GM11168 (cell line): ENCODE data around the gene C17orf75.

Source experiments
- in situ Hi-C: fragments of 300-500 bp; cut with MboI; formaldehyde crosslinking; loops from one replicate; pipeline ENCODE4 v1.12.0; 2022; ENCODE audit warnings: low sequenced_read_pairs; ENCODE audit not compliant: unreplicated experiment

Gene C17orf75

DNA sequence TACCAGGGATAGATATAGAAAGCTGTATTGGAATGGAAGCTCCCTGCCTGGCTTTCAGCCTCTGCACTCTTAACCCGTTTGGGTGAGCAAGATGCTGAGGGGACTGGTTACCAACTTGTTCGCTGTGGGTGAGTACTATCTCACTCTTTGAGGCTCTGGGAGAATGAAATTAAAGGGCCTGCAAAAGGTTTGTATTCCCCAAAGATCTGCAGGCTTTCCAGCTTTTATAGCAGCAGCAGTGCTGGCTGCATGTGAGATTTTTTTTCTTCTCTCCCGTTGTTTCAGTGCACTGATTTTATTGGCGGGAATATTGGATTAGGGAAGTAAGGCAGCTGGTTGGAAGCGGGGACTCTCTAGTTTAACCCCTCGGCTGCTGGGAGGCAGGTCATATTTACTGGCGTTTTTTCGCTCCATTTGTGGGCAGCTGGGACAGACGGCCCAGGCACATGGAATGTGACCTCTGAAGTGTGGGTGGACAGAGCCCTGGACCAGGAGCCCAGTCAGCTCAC, 30.9 kb downstream of the C17orf75 start:
- in situ Hi-C loops: loop anchor here (10.0 kb wide), 1 partner anchor 46 kb away; the partner anchor contains the start of gene RHBDL3

DNA sequence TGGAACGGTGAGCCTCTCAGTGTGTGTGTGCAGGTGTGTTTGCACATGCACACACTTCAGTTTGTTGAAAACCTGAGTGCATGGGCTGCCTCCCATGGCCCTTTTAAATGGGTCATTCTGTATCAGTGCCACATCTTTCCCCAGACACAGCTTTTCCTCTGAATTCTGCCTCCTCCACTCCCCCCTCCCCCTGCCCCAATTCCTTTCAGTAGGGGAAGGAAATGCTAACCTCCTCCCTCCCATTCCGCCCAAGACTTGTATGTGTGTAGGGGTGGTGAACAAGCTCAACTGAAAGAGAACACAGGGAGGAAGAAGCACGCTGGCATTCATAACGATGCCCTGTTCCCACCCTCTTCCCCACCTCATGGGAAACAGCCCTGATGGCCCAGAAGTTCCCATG, 34.3 kb downstream of the C17orf75 start:
- in situ Hi-C loops: no loop called here

DNA sequence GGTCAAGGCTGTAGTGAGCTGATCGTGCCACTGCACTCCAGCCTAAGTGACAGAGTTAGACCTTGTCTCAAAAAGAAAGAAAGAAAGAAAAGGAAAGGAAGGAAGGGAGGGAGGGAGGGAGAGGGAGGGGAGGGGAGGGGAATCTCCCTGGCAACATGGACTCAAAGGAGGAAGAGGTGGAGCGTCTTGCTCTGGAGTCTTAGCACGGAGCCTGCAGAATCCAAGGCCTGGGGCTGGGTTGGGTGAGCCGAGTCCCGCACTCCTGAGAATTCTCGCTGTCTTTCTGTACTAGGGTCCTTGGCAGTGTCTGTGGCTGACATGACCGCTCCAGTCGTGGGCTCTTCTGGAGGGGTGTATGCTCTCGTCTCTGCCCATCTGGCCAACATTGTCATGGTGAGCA, 36.9 kb downstream of the C17orf75 start:
- in situ Hi-C loops: no loop called here

DNA sequence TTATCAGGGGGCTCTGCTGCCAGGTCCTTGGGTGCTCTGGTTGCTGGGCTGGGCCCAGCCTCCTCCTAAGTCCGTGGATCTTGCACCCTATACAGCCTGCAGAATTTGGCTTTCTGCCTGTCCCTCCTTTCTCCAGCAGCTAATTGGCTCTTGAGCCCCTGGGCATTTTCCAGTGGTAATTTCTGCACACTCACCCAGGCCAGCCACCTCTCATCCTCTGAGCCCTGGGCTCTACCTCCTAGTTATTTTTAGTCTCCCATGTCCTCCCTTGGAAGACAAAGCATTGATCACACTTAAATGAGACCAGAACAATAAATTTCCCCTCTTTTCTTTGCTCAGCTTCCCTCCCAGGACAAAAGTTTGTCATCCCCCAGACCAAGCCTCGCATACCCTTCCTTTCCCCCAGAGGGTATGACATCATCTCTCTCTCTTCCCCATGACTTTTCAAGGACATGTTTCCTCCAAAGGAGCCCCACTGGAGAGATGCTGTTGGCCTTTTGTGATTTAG, 38.1 kb downstream of the C17orf75 start:
- in situ Hi-C loops: no loop called here

DNA sequence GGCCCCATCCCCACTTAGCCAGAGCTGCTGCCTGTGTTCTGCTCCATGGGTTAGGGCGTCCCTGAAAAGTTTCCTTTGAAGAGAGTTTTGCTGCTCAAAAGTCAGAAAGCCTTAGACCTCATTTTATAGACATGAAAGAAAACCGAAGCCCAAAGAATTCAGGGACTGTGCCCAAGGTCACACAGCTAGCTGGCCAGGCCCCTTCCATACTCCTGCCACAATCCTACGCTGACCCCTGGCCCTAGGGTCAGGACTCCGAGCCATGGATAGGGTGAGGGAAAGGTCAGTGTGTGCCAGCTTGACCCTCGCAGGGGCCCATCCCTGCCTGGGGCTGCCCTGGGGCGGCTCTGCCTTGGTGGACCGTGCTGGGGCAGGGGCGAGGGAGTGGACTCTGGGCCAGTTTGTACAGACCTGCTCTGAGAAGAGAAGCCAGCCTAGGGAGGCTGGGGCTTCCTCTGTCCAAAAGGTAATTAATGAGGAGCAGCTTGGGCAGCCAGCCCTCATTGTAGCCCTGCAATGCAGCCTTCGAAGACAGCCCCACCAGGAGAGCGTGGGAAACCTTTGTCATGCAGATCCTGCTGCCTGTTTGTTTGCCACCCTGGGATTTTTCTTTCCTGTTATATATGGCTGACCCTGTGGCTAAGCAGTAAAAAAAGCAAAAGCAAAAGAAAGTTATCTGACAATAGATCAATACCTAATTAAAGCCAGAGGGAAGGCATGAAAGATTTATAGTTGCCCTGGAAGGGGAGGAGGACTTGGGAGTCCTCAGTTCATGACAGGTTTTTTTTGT, 38.9 kb downstream of the C17orf75 start:
- in situ Hi-C loops: no loop called here

DNA sequence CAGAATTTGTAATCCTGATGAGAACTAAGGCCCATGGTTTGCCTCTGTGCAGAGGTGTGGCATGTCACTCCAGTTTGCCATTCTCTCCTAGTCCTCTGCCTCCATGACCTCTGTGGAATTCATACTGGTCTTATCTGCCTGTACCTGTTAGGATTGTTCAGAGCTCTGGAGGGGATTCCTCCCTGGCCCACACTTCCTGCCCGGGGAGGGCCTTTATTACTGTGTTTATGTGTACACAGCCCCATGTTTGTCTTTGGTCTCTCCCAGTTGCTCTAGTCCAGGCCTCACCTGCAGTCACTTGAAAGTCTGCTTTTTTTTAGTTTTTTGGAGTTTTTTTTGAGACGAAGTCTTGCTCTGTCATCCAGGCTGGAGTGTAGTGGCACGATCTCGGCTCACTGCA, 39.9 kb downstream of the C17orf75 start:
- in situ Hi-C loops: no loop called here

DNA sequence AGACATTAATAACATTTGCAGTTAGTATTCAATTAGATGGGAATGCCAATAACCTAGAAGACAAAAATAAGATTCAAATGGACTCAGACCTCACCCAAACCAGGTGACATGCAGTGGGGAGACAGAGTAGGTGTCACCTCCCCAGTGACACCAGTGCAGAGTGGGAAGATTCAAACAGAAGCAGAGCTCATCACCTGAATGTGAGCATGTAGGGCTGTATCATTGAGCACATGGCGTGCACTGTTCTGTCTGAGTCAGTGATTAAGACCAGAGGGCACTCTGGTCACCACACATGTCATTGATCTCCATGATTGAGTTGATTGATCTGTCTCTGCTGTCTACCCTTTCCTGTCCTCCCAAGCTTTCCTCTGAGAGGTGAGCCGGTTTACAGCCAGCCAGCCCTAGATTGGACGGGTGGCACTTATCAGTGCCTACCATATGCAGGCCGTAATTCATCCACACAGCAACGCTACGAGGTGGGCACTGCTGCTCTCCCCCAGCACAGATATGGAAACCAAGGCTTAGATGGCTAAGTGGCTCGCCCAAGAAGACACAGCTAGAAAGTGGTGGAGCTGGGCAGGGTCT, 42.3 kb downstream of the C17orf75 start:
- in situ Hi-C loops: no loop called here

DNA sequence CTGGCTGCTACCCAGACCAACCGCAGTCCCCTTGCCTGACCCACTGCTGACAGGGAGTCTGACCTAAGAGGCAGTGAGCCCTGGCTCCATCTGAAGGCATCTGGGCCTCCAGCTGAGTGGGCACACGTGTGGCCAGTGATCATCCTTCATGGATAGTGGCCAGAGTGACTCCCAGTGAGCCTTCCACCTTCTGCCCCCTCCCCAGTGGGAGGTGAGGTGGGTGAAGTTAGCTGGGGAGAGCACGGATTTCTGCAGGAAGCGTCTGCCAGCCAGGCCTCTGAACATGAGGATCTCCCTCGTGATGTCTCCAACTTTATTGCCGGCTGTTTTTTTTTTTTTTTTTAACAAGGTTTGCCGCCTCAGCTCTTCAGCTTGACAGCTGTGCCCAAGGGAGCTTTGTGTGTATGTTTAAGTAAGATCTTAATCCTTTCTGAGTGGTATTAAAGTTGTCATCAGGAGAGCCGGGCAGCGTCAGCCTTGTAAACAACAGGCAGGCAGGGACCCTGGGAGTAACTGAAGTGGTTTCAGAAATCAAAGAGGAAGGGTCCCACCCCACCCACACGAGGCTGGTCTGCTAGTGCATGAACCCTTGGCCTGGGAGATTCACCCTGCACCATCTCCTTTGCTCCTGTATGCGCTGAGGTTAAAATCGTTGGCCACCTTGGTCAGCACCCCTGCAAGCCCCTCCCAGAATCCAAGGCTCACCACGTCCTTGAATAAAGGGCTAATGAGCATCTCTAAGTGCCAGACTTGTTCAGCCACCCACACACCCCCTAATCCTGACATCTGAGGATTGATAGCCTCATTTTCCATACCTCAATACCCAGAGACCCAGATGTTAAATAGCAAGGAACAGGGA, 43.0 kb downstream of the C17orf75 start:
- in situ Hi-C loops: no loop called here

DNA sequence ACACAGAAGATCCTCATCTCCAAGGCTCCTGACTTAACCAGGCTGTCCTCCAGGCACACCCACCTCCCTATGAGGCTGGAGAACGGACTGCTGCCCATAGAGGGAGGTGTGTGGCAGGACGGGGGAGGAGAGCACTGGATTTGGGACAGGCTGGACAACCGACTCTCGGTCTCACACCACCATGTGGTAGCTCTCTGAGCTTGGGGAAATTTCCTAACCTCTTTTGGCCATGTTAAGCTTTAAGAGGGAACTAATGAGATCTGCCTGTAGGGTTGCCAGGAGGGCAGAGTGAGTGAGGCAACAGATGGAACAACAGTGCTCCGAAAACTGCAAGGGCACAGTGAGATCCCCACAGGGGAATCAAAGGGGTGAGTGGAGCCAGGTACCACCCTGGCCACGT, 43.7 kb downstream of the C17orf75 start:
- in situ Hi-C loops: no loop called here

DNA sequence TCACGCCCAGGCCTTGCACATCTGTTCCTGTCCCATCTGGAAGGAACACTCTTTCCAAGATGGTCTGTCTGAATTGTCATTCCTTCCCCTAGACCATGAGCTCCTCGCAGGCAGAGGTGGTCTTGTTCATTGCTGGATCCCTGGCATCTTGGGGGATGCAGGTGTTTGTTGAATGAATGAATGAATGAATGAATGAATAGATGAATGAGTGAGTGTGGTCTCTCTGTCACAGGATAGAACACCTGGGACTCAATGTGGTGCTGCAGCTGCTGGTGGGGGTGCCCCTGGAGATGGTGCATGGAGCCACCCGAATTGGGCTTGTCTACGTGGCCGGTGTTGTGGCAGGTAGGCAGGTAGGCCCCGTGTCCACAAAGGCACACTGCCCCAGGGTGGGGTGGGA, 44.1 kb downstream of the C17orf75 start:
- in situ Hi-C loops: no loop called here

DNA sequence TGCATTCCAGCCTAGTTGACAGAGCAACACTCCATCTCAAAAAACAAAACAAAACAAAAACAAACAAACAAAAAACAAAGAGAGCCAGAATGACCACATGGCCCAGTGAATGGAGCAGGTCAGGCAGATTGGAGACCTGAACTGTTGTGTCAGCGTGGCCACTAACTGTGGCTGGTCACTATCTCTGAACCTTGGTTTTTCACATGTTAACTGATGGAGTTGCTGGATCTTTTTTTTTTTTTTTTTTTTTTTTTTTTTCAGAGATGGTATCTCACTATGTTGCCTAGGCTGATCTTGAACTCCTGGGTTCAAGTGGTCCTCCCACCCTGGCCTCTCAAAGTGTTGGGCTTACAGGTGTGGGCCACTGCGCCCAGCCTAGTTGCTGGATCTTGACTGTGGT, 44.5 kb downstream of the C17orf75 start:
- in situ Hi-C loops: no loop called here

DNA sequence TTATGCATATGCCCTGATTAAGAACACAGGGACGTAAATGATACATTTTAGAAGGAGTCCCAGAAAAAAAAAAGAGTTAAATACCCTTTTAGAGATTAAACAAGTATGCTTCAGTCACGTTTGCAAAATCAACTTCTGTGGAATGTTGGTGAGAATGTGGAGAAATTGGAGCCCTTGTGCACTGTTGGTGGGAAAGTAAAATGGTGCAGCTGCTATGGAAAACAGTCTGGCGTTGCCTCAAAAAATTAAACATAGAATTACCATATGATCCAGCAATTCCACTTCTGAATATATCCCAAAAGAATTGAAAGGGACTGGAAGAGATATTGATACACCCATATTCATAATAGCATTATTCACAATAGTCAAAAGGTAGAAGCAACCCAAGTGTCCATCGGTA, 49.9 kb downstream of the C17orf75 start:
- in situ Hi-C loops: no loop called here

DNA sequence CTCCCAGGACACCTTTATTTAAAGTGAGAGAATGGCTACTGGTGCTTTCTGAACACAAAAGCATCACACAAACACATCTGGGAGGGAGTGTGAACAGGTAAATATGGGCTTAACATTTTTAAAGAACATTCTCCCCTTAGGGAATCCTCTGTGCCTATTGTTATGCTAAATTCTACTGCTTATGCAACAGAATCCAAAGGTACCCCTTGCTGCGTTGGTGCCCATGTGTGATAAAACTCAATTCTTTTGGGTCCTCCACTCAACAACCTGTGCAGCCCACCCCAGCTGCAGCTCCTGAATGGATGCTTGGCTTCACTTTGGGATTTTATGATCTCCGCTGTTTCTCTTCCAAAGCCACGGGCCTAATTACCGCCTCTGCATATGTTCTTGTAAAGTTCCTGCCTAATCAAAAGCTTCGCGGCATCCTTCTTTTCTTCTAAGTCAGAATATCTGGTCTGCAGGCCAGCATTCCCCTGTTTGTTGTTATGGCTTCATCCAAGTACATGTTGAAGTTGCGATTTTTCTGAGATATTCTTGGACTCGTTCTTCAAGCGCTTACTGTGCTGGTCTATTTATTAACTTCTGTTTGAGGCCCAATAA, 52.4 kb downstream of the C17orf75 start:
- in situ Hi-C loops: no loop called here

DNA sequence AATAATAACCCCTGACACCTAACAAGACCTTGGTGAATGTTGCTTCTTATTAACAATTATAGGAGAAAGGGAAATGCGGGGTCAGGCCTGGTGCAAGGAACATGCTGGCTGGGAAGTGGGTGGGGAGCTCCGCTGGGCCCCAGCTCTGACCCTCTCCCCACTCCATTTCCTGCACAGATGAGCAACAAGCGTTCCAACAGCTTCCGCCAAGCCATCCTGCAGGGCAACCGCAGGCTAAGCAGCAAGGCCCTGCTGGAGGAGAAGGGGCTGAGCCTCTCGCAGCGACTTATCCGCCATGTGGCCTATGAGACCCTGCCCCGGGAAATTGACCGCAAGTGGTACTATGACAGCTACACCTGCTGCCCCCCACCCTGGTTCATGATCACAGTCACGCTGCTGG, 53.4 kb downstream of the C17orf75 start:
- in situ Hi-C loops: no loop called here

DNA sequence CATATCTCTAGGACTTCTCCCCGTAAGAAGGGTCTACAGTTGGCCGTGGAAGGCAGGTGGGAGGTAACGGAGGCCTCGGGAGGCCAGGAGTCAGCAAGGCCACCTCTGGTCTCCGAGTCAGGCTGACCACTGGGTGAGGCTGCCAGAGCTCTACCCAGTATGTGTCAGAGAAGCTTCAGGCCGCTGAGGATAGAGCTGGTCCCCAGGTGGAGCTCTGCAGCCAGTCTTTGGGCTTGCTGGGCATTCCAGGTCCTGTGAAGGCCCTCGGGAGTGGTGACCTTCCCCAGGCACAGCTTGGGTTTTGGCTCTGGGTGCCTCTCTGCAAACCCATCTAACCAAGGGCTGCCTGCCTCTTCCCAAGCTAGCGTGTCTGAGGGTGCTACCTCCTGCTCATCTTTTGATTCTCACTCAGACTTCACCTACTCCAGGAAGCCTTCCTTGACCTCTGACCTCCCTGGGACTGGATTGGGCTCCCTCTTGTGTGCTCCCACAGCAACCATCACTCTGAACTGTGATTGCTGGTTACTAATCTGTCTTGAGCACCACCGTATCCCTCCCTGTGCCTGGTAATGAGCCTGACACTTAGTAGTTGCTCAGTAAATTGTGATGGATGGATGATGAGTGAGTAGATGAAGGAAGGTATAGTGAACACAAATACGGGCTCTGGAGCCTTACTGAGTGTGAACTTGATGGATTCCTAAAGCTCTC, 54.0 kb downstream of the C17orf75 start:
- in situ Hi-C loops: no loop called here

DNA sequence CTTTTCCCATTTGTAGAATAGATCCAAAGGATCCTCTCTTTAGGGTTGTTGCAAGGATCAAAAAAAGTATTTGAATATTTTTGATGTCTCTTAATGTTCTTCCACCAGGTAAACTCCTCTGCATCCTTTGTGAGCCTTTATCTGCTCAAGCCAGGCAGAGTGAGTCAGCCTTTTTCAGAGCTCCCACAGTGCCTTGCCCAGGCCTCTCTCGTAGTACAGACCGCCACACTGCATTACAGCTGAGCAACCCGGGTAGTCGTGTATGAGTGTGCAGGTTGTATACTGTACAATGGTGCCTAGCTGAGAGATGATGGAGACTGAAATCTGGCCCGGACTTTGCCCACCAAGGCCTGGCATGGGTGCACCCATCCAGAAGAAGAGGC, 55.5 kb downstream of the C17orf75 start:
- in situ Hi-C loops: no loop called here

DNA sequence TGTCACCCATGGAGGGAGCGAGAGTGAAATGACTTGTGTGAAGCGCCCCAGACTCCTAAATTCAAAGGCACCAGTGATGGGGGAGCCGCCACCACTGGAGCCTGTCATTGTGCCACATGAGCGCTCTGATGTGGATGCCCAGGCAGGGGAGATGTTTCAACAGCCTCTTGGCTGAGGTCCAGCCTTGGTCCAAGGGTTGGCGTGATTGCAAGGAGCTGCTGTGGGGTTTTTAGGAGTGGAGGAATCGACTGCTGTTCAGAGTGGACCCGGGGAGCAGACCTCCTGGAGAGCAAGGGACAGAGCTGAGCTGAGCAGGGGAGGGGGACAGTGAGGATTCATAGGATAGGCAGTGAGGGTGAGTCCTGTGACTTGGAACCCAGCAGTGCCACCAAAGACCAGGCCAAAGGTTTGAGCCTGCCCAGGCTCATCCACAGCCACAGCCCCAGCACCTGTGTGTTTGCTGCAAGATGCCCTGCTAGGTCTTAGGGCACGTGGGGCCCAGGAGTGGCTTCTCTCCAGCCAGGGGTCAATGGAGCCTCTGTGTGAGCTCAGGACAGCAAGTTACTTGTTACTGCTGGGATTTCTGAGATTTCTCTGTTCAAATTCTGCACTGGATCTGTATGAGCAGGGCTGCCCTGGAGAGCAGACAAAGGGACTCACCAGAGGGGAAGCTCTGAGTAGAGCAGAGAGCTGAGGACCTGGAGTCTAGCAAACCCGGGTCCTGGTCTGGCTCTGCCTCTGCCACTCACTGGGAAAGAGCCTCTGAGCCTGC, 56.0 kb downstream of the C17orf75 start:
- in situ Hi-C loops: no loop called here

DNA sequence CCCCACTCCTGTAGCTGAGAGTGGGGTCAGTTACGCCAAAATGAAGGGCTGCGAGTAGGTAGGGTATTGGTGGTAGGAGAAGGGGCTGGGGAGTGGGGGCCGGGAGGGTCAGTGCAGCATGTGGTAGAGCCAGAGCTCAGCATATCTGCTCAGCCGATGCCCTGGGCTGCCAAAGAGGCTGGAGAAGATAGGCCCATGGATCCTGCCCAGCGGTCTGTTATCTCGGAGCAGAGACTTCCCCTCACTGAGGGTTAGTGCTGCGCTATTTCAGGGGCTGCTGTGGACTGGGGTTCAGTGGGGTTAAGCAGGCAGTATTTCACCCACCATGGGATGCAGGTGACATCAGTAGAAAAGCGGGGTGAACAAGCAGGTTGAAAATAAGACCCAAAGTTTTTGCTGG, 56.7 kb downstream of the C17orf75 start:
- in situ Hi-C loops: no loop called here

DNA sequence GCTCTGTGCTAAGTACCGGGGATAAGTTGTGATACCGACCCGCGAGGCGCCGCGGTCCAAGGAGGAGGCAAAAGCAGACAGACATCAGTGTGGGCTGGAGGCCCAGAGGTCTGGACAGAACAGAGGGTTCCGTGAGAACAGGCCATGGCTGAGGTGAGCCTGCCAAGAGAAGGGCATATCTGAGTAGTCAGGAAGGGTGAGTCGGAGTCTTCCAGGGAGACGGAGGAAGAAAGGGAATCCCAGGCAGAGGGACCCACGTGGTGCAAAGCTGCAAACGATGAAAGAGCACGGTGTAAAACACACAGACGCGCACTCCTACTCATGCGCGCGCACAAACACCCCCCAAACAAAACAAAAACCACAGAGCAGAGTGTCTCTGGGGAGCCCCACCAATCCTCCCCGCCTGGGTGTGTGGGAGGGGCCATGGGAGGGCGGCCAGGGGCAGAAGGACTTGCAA, 58.2 kb downstream of the C17orf75 start:
- in situ Hi-C loops: no loop called here
